Activated CD8-positive, alpha-beta memory T cell treated with anti-CD3 and anti-CD28 coated beads for 48 hours (primary cell): Measurements from ENCODE around the gene HMOX2.

Experiments used
- DNase-seq, 3 experiments: peaks; one replicate each; pipeline ENCODE4 v3.0.0-alpha.2; 2020; ENCODE audit warnings: low read depth in 2 of 3, low spot score in 2 of 3

The HMOX2 gene

DNA sequence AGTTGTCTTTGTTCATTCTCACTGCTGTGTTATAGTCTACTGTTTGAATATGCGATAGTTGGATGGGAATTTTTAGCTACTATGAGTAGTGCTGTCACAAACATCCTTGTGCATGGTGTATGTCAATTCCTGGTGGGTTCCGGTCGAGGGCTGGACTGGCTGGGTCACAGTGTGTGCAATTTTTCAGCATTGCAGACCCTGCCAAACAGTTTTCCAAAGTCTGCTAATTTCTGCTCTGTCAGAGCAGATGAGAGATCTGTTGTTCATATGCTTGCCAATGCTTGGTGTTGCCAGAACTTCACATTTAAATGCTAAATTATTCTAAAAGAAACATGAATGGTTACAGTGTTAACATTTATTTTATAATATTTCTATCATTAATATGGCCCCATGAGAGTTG, 76.3 kb downstream of the HMOX2 start:
- no peak for DNase-seq

DNA sequence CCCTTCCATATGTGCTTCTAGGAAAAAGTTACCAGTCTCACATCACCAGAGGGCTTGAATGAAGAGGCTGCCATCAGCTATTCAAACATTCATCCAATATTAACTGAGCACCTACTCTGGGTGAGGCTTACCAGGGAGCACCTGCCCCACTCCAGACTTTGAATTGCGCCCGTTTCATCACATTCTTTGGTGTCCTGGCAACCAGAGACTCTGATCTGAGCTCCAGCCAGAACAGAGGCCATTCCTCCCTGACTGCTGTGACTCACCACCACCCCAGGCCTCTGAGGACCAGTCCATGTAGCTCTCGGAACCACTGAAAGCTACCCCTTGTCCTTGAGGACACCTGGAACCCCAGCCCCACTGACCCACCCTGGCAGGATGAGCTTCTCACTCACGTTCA, 79.9 kb downstream of the HMOX2 start, which contains the start of gene C16orf96:
Gene C16orf96 (plus strand): TSS at position 229 of the 400 bp plus-strand sequence. CDS start 150 bp downstream, at position 379.
- DNase-seq = no peak

DNA sequence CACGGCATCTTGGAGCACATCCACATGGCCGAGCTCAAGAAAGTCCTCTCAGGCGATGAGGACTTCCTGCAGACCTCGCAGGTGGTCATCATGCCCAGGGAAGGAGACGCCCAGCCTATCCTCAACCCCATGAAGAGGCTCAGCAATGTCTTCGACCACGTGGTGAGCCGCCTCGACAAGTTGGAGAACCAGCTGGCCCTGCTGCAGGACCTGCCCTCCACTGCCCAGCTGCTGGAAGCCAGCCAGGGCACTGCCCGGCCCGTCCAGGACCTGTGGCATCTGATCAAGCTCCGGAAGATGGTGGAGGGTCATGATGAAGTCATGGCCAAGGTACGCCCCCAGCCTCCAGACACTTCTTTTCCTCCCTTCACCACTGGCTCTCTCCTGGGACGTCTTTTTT, 80.4 kb downstream of the HMOX2 start:
- DNase-seq = no peak

GRCh38 chr16:4557973-4558372, 81.8 kb downstream of the HMOX2 start:
- DNase-seq = no peak
